PFSK-1 (cell line): ENCODE data around the gene SLC39A6.

Experiments used
- FOXP2 ChIP-seq: optimal IDR thresholded peaks from 2 replicates; pipeline ENCODE3; 2011; ENCODE audit warnings: borderline replicate concordance, control low read depth, inconsistent platforms; ENCODE audit not compliant: insufficient read depth; ENCODE audit errors: extremely low read length, extremely low read depth
- POLR2AphosphoS5 ChIP-seq: IDR thresholded peaks from 2 replicates; pipeline ENCODE4 v1.6.1; 2012; ENCODE audit warnings: low read depth, mild to moderate bottlenecking, control low read depth, low read length, moderate library complexity
- REST ChIP-seq, 2 experiments: IDR thresholded peaks; 2 replicates each; pipeline versions ENCODE4 v1.6.1 to v1.8.0; 2011 to 2012; ENCODE audit warnings: low read depth in 2 of 2, low read length in 2 of 2, control low read depth in 1 of 2, inconsistent platforms in 1 of 2, mild to moderate bottlenecking in 1 of 2, moderate library complexity in 1 of 2; ENCODE audit not compliant: insufficient read depth in 1 of 2
- SIN3A ChIP-seq: IDR thresholded peaks from 2 replicates; pipeline ENCODE4 v1.6.1; 2012; ENCODE audit warnings: mild to moderate bottlenecking, low read length, moderate library complexity, borderline replicate concordance; ENCODE audit not compliant: insufficient read depth
- TAF1 ChIP-seq: IDR thresholded peaks from 2 replicates; pipeline ENCODE4 v1.6.1; 2012; ENCODE audit warnings: low read length, control low read depth, borderline replicate concordance; ENCODE audit not compliant: insufficient read depth

SLC39A6 gene

GRCh38 chr18:36083729-36084128 lies 45.4 kb downstream of the SLC39A6 start:
- TF ChIP-seq TAF1 (no peak), SIN3A (no peak), REST (IDR thresholded peaks at IDR 0.05; ENCODE audit: insufficient read depth in 1 of 2, low read depth in 2 of 2, low read length in 2 of 2) (no peak), FOXP2 (no peak), POLR2AphosphoS5 (no peak)

GRCh38 chr18:36078751-36079529 lies 50.2 kb downstream of the SLC39A6 start:
- TF ChIP-seq POLR2AphosphoS5 = no peak
- TF ChIP-seq TAF1 = no peak
- TF ChIP-seq REST (IDR thresholded peaks at IDR 0.05; ENCODE audit: insufficient read depth in 1 of 2, low read depth in 2 of 2, low read length in 2 of 2) = no peak
- TF ChIP-seq SIN3A = no peak
- no peak for TF ChIP-seq FOXP2

- TF ChIP-seq FOXP2 = peak; percentile 80
- no peak; the same call in 1 of the 2 replicates for TF ChIP-seq SIN3A
- TF ChIP-seq TAF1 = no peak
- TF ChIP-seq POLR2AphosphoS5 = no peak
Observed at GRCh38 chr18:36075862-36076587, 53.1 kb downstream of the SLC39A6 start.

- TF ChIP-seq REST (IDR thresholded peaks at IDR 0.05; ENCODE audit: insufficient read depth in 1 of 2, low read depth in 2 of 2, low read length in 2 of 2) (no peak), POLR2AphosphoS5 (no peak), SIN3A (no peak), TAF1 (no peak), FOXP2 (no peak)
Observed at GRCh38 chr18:36074435-36074834, 54.7 kb downstream of the SLC39A6 start.

- TF ChIP-seq TAF1 (no peak), REST (IDR thresholded peaks at IDR 0.05; ENCODE audit: insufficient read depth in 1 of 2, low read depth in 2 of 2, low read length in 2 of 2) (no peak), FOXP2 (no peak), POLR2AphosphoS5 (no peak), SIN3A (no peak)
Observed at GRCh38 chr18:36073676-36074075, 55.5 kb downstream of the SLC39A6 start.
